ENCODE data around the gene IFT52.

The IFT52 gene

DNA sequence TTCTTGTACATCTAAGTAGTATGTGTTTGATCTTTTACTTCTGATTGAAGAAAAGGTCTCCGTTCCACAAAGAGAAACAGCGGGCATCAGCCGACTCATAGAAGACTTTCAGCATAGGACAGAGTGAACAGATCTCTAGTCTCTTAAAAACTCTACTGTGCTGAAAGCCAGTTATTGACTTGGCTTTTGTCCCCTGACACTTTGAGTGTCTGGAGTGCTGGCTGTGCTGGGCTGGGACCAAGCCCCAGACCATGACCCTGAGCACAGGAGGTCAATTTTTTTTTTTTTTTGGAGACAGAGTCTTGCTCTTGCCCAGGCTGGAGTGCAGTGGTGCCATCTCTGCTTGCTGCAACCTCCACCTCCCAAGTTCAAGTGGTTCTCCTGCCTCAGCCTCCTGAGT, 104.0 kb downstream of the IFT52 start:
- no peak for DNase-seq

DNA sequence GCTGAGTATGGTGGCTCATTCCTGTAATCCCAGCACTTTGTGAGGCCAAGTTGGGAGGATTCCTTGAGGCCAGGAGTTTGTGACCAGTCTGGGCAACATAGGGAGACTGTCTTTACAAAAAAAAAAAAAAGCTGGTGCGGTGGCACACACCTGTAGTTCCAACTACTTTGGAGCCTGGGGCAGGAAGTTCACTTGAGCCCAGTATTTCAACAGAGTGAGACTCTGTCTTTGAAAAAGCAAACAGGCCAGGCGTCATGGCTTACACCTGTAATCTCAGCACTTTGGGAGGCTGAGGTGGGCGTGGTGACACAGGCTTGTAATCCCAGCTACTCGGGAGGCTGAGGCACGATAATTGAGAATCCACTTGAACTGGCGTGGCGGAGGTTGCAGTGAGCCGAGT, 104.8 kb downstream of the IFT52 start:
- no peak for DNase-seq
